H1 (cell line): Measurements from ENCODE around the gene LEUTX. TPM values are rescaled to one million over a fixed set of nuclear protein-coding genes. Genes with fewer than 3 reads are reported as not detected.

ENCODE experiments used
- CTCF ChIA-PET: fragments of 300-600 bp; sonication (Branson Sonifier 250); formaldehyde crosslinking; loops from one replicate; lab custom pipeline; 2021; ENCODE audit not compliant: partially characterized antibody; lab: Charles Lee
- POLR2A ChIA-PET: fragments of 300-600 bp; sonication (Branson Sonifier 250); formaldehyde crosslinking; loops from one replicate; lab custom pipeline; 2021; ENCODE audit warnings: inconsistent platforms; ENCODE audit not compliant: partially characterized antibody; lab: Charles Lee
- DNase-seq, 2 experiments: peaks; one replicate each; pipeline versions ENCODE4 v3.0.0 to v3.0.0-alpha.2; 2010 to 2022; ENCODE audit warnings: low spot score in 2 of 2, low read depth in 1 of 2, mixed read lengths in 1 of 2
- FAIRE-seq: peaks from 2 replicates; lab custom pipeline; 2011; peaks lifted over from hg19 to GRCh38; lab: Jason Lieb, UNC
- H2AFZ ChIP-seq: 2 replicates; pipeline ENCODE4 v1.8.1; 2012; ENCODE audit warnings: low read length, inconsistent platforms
- H2AK5ac ChIP-seq: 2 replicates; pipeline ENCODE4 v1.6.1; 2013; ENCODE audit warnings: low read depth, low read length
- H2BK120ac ChIP-seq: replicated peaks from 2 replicates; pipeline ENCODE3; 2013; ENCODE audit warnings: low read depth, low read length, inconsistent platforms
- H2BK12ac ChIP-seq: 2 replicates; pipeline ENCODE4 v1.6.1; 2013; ENCODE audit warnings: low read depth, low read length
- H2BK15ac ChIP-seq: 2 replicates; pipeline ENCODE4 v1.6.1; 2013; ENCODE audit warnings: low read length
- H2BK20ac ChIP-seq: 2 replicates; pipeline ENCODE4 v1.6.1; 2013; ENCODE audit warnings: low read length
- H2BK5ac ChIP-seq: 2 replicates; pipeline ENCODE4 v1.6.1; 2013; ENCODE audit warnings: low read depth, low read length
- H3K14ac ChIP-seq: 2 replicates; pipeline ENCODE4 v1.6.1; 2013; ENCODE audit warnings: inconsistent platforms; ENCODE audit not compliant: insufficient read length
- H3K18ac ChIP-seq: 2 replicates; pipeline ENCODE4 v1.6.1; 2013; ENCODE audit warnings: low read length; ENCODE audit errors: extremely low read depth
- H3K23ac ChIP-seq: 2 replicates; pipeline ENCODE4 v1.6.1; 2013; ENCODE audit warnings: inconsistent platforms; ENCODE audit not compliant: insufficient read length
- H3K23me2 ChIP-seq: 2 replicates; pipeline ENCODE4 v1.6.1; 2013; ENCODE audit warnings: low read depth, low read length
- H3K27ac ChIP-seq: 2 replicates; pipeline ENCODE4 v1.6.1; 2011; ENCODE audit warnings: low read depth, low read length, inconsistent platforms
- H3K27me3 ChIP-seq, 4 experiments: replicated peaks in 1 of 4; 1 replicate in 1 of 4; 2 replicates in 3 of 4; pipeline versions ENCODE4 v1.6.1 to v1.8.1; 2011 to 2013; ENCODE audit warnings: low read length in 3 of 4, mild to moderate bottlenecking in 3 of 4, inconsistent platforms in 2 of 4, mixed read lengths in 2 of 4, moderate library complexity in 1 of 4; ENCODE audit not compliant: control insufficient read depth in 3 of 4, insufficient read depth in 3 of 4; ENCODE audit errors: extremely low read depth in 1 of 4
- H3K36me3 ChIP-seq, 4 experiments: 2 replicates each; pipeline versions ENCODE4 v1.6.1 to v1.8.1; 2011 to 2013; ENCODE audit warnings: mild to moderate bottlenecking in 4 of 4, low read length in 3 of 4, moderate library complexity in 2 of 4, control low read depth in 1 of 4, inconsistent platforms in 1 of 4; ENCODE audit not compliant: insufficient read depth in 4 of 4, control insufficient read depth in 2 of 4
- H3K4ac ChIP-seq: replicated peaks from 2 replicates; pipeline ENCODE3; 2013; ENCODE audit warnings: low read length, low read depth, mixed read lengths, inconsistent platforms; ENCODE audit not compliant: insufficient read length
- H3K4me1 ChIP-seq, 4 experiments: replicated peaks in 1 of 4; 1 replicate in 1 of 4; 2 replicates in 3 of 4; pipeline versions ENCODE4 v1.6.1 to v1.8.1; 2011 to 2013; ENCODE audit warnings: low read length in 3 of 4, inconsistent platforms in 2 of 4, mixed read lengths in 1 of 4; ENCODE audit not compliant: insufficient read depth in 4 of 4, control insufficient read depth in 3 of 4
- H3K4me2 ChIP-seq, 2 experiments: 2 replicates each; pipeline versions ENCODE4 v1.6.1 to v1.8.1; 2011 to 2013; ENCODE audit warnings: low read depth in 2 of 2, low read length in 2 of 2, control low read depth in 1 of 2, inconsistent platforms in 1 of 2, mild to moderate bottlenecking in 1 of 2; ENCODE audit not compliant: insufficient read depth in 1 of 2
- H3K4me3 ChIP-seq, 4 experiments: fragments of 200-600, 300-600 bp in 1 of 4; sonication (generic), shearing (Covaris generic), sonication (Bioruptor Twin) in 1 of 4; 2 replicates each; pipeline versions ENCODE4 v1.5.1 to v1.8.1; 2011 to 2016; ENCODE audit warnings: low read length in 4 of 4, low read depth in 3 of 4, control low read depth in 2 of 4, inconsistent platforms in 2 of 4, mild to moderate bottlenecking in 2 of 4, mixed read lengths in 1 of 4, moderate library complexity in 1 of 4; ENCODE audit not compliant: insufficient read depth in 2 of 4; ENCODE audit errors: extremely low read depth in 1 of 4
- H3K56ac ChIP-seq: replicated peaks from 2 replicates; pipeline ENCODE3; 2013; ENCODE audit warnings: low read depth, mild to moderate bottlenecking, mixed read lengths, low read length, inconsistent platforms; ENCODE audit not compliant: insufficient read length
- H3K79me1 ChIP-seq: 2 replicates; pipeline ENCODE4 v1.6.1; 2013; ENCODE audit warnings: low read depth, low read length, control low read depth
- H3K79me2 ChIP-seq, 2 experiments: 2 replicates each; pipeline versions ENCODE4 v1.6.1 to v1.8.1; 2012 to 2013; ENCODE audit warnings: low read length in 2 of 2, mild to moderate bottlenecking in 2 of 2, inconsistent platforms in 1 of 2; ENCODE audit not compliant: insufficient read depth in 2 of 2, control insufficient read depth in 1 of 2
- H3K9ac ChIP-seq, 4 experiments: replicated peaks in 1 of 4; 1 replicate in 1 of 4; 2 replicates in 3 of 4; pipeline versions ENCODE4 v1.6.1 to v1.8.1; 2011 to 2013; ENCODE audit warnings: low read depth in 3 of 4, low read length in 3 of 4, control low read depth in 2 of 4, mild to moderate bottlenecking in 2 of 4, moderate library complexity in 2 of 4, inconsistent platforms in 1 of 4; ENCODE audit errors: extremely low read depth in 1 of 4
- H3K9me3 ChIP-seq, 2 experiments: 2 replicates each; pipeline versions ENCODE4 v1.6.1 to v1.8.1; 2012 to 2013; ENCODE audit warnings: mild to moderate bottlenecking in 2 of 2, moderate library complexity in 2 of 2, control low read depth in 1 of 2, inconsistent platforms in 1 of 2, low read depth in 1 of 2, low read length in 1 of 2, mixed read lengths in 1 of 2; ENCODE audit not compliant: insufficient read depth in 2 of 2
- H4K20me1 ChIP-seq, 2 experiments: replicated peaks in 1 of 2; 2 replicates each; pipeline versions ENCODE3 to v1.8.1; 2011 to 2013; ENCODE audit warnings: inconsistent platforms in 2 of 2, low read length in 2 of 2, mild to moderate bottlenecking in 1 of 2; ENCODE audit not compliant: insufficient read depth in 2 of 2, control insufficient read depth in 1 of 2
- H4K5ac ChIP-seq: 2 replicates; pipeline ENCODE4 v1.6.1; 2013; ENCODE audit warnings: low read length, low read depth, mixed read lengths, inconsistent platforms; ENCODE audit not compliant: insufficient read length
- H4K8ac ChIP-seq: 2 replicates; pipeline ENCODE4 v1.8.0; 2013; ENCODE audit warnings: mild to moderate bottlenecking, moderate library complexity, low read length, inconsistent platforms; ENCODE audit not compliant: insufficient read depth; ENCODE audit errors: extremely low read depth
- H4K91ac ChIP-seq: replicated peaks from 2 replicates; pipeline ENCODE3; 2013; ENCODE audit warnings: low read length, mixed read lengths, inconsistent platforms; ENCODE audit not compliant: insufficient read length
- CBX5 ChIP-seq: fragments of 300-800, 300-1000 bp; sonication (generic); IDR thresholded peaks from 2 replicates; pipeline ENCODE4 v1.7.1; 2016; ENCODE audit warnings: antibody characterized with exemption, low read length, low read depth
- CEBPB ChIP-seq: IDR thresholded peaks from 2 replicates; pipeline ENCODE4 v1.6.1; 2012; ENCODE audit warnings: low read depth, low read length
- EZH2 ChIP-seq: fragments of 200-600 bp; sonication (generic); IDR thresholded peaks from 2 replicates; pipeline ENCODE4 v1.7.1; 2012; ENCODE audit warnings: low read depth, mild to moderate bottlenecking, moderate library complexity, low read length, inconsistent platforms; ENCODE audit not compliant: severe bottlenecking
- JUND ChIP-seq: IDR thresholded peaks from 2 replicates; pipeline ENCODE4 v1.6.1; 2011; ENCODE audit warnings: mild to moderate bottlenecking, improper control_type of control experiment, low read length
- KDM1A ChIP-seq: fragments of 200-600, 300-600 bp; sonication (generic); IDR thresholded peaks from 2 replicates; pipeline ENCODE4 v1.7.1; 2016; ENCODE audit warnings: mild to moderate bottlenecking, low read length, borderline replicate concordance
- POLR2A ChIP-seq, 2 experiments: IDR thresholded peaks; 1 replicate in 1 of 2; 2 replicates in 1 of 2; pipeline ENCODE4 v1.6.1; 2011; ENCODE audit warnings: low read depth in 2 of 2, low read length in 2 of 2, mild to moderate bottlenecking in 2 of 2; ENCODE audit errors: control extremely low read depth in 1 of 2
- SIN3A ChIP-seq, 2 experiments: IDR thresholded peaks in 1 of 2; conservative IDR thresholded peaks in 1 of 2; 2 replicates each; pipeline ENCODE4 v1.6.1; 2011 to 2012; ENCODE audit warnings: low read length in 2 of 2, improper control_type of control experiment in 1 of 2, low read depth in 1 of 2, mild to moderate bottlenecking in 1 of 2
- SP2 ChIP-seq: IDR thresholded peaks from 2 replicates; pipeline ENCODE4 v1.6.1; 2012; ENCODE audit warnings: mild to moderate bottlenecking, low read length, inconsistent platforms
- TBP ChIP-seq: IDR thresholded peaks from 2 replicates; pipeline ENCODE4 v1.6.1; 2011; ENCODE audit warnings: low read depth, low read length, improper control_type of control experiment
- TEAD4 ChIP-seq: IDR thresholded peaks from 2 replicates; pipeline ENCODE4 v1.6.1; 2012; ENCODE audit warnings: low read depth, low read length, inconsistent platforms, mixed read lengths
- polyA plus RNA-seq, 7 experiments: library from polyadenylated mRNA; depleted of rRNA in 3 of 7; stranded (reverse) in 5 of 7; unstranded in 2 of 7; fragments of >200 nt in 5 of 7; fragments of 200-250 nt in 2 of 7; gene quantifications; 1 replicate in 5 of 7; 2 replicates in 1 of 7; 4 replicates in 1 of 7; pipeline versions ENCODE4 v1.2.1 to v1.2.3, GENCODE V29; 2011 to 2013; ENCODE audit warnings: missing spikeins in 2 of 7, mixed read lengths in 2 of 7
- total RNA-seq: library from RNA; stranded (reverse); fragmentation: NEBNext Ultra II Directional; extraction: Animal tissue kit (Norgen Biotek cat#: 25700); gene quantifications from 2 replicates; pipeline ENCODE4 v1.2.1, GENCODE V29; 2021

LEUTX gene
- total and polyA plus RNA-seq, 2 of the 8 experiments (the other 6 are each of a cell fraction or from before 2014, with no cell fraction given) = not detected

GRCh38 chr19:39788244-39788643, 9.6 kb downstream of the LEUTX start:
- Histone ChIP-seq H2AK5ac (no peak overlapping the region), H2BK20ac (no peak overlapping the region), H4K5ac (no peak overlapping the region), H2BK12ac (no peak overlapping the region)
- no peak for TF ChIP-seq SIN3A (conservative IDR thresholded peaks at IDR 0.05 in 1 of 2, IDR thresholded peaks at IDR 0.05 in 1 of 2; ENCODE audit: low read depth in 1 of 2, low read length in 2 of 2)
- TF ChIP-seq SP2 = no peak
- TF ChIP-seq EZH2 = no peak
- no peak for TF ChIP-seq KDM1A
- TF ChIP-seq POLR2A (IDR thresholded peaks at IDR 0.05; ENCODE audit: control extremely low read depth in 1 of 2, low read depth in 2 of 2, low read length in 2 of 2) = no peak
- no peak for TF ChIP-seq CEBPB
- TF ChIP-seq CBX5 = no peak
- TF ChIP-seq JUND = no peak
- TF ChIP-seq TEAD4 = no peak
- no peak for TF ChIP-seq TBP
- TF ChIP-seq, all 59 proteins: peak for 0
- Histone ChIP-seq H3K4me1 (no peaks in the 10 kb centered on the region), H3K23ac (no peak overlapping the region), H3K79me2 (no peaks in the 10 kb centered on the region), H3K18ac (no peak overlapping the region), H3K4me3 (no peak overlapping the region), H3K4me2 (no peak overlapping the region), H2BK15ac (no peak overlapping the region), H3K79me1 (no peaks in the 10 kb centered on the region), H3K27me3 (no peaks in the 10 kb centered on the region), H4K91ac (no peak overlapping the region), H2BK5ac (no peak overlapping the region), H3K9ac (no peak overlapping the region), H2AFZ (no peak overlapping the region), H3K4ac (no peak overlapping the region), H3K36me3 (no peaks in the 10 kb centered on the region), H3K23me2 (no peaks in the 10 kb centered on the region), H3K9me3 (no peaks in the 10 kb centered on the region), H4K20me1 (no peaks in the 10 kb centered on the region), H3K27ac (no peak overlapping the region), H4K8ac (no peak overlapping the region), H3K14ac (no peak overlapping the region), H3K56ac (no peak overlapping the region), H2BK120ac (no peak overlapping the region)
- CTCF ChIA-PET = interaction anchor here (0.6 to 2.3 kb wide), 7 partner anchors 13 to 954 kb away, joined by 3 to 11 read pairs (median 3); no protein-coding TSS in a partner anchor
- POLR2A ChIA-PET = interaction anchor here (0.7 kb wide), 1 partner anchor 700 kb away, joined by 3 read pairs; no protein-coding TSS in a partner anchor
- DNase-seq = no peak
- FAIRE-seq = no peak
